Activated naive CD4-positive, alpha-beta T cell treated with anti-CD3 and anti-CD28 coated beads for 36 hours (primary cell): ENCODE measurements around the gene LIMCH1. TPM values are rescaled to one million over a fixed set of nuclear protein-coding genes. Genes with fewer than 3 reads are reported as not detected.
"Not testable (repeated sequence)": the region's sequence is repeated elsewhere in the genome, so short reads cannot be mapped to it uniquely, and the experiment has no call there.

Source experiments
- CTCF ChIA-PET: fragments of 350-600 bp; sonication (Branson Sonifier 250); formaldehyde crosslinking; loops from one replicate; lab custom pipeline; 2021; ENCODE audit warnings: antibody characterized with exemption; lab: Charles Lee
- DNase-seq: peaks from one replicate; pipeline ENCODE4 v3.0.0-alpha.2; 2020
- H3K27ac Mint-ChIP-seq: one replicate; pipeline ENCODE4 v1.8.0; 2021; ENCODE audit warnings: mild to moderate bottlenecking, mixed read lengths
- H3K27me3 Mint-ChIP-seq: one replicate; pipeline ENCODE4 v1.8.0; 2021; ENCODE audit warnings: low read depth, mixed read lengths
- H3K36me3 Mint-ChIP-seq: one replicate; pipeline ENCODE4 v1.8.0; 2021; ENCODE audit warnings: low read depth, mixed read lengths
- H3K4me1 Mint-ChIP-seq: one replicate; pipeline ENCODE4 v1.8.0; 2021; ENCODE audit warnings: low read depth, mixed read lengths
- H3K4me3 Mint-ChIP-seq: one replicate; pipeline ENCODE4 v1.8.0; 2021; ENCODE audit warnings: mild to moderate bottlenecking, moderate library complexity, mixed read lengths
- H3K9me3 Mint-ChIP-seq: one replicate; pipeline ENCODE4 v1.8.0; 2021; ENCODE audit warnings: mixed read lengths
- intact Hi-C: fragments of 100-400 bp; cut with micrococcal nuclease; formaldehyde crosslinking; loops from one replicate; pipeline ENCODE4 v1.15.1; 2023
- total RNA-seq, 2 experiments: library from RNA; stranded (reverse); gene quantifications; one replicate each; pipeline ENCODE4 v1.2.3, GENCODE V29; 2021

LIMCH1 gene
- total RNA-seq, 2 experiments from 2014 or later, result not detected

DNA sequence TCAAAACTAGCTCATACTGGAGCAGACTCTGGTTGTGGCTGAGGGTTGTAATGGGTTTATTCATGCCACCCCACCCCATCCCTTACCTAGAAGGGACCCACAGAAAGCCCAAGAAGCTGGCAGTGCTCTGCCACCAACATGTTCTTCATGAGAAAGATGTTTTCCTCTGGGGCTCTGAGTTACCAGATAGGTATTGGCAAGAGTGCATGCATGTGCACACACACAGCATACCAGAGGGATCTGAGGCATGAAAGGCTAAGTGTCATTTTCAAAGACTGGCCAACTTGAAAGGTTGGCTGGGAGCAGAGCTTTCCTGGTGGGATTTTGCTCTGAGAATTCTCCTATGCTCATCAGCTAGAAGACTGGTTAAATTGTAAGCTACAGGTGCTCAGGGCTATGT lies 145.4 kb downstream of the LIMCH1 start:
- intact Hi-C loops, result no loop called here
- no peaks in the 10 kb centered on the region for H3K36me3 Mint-ChIP-seq
- H3K9me3 Mint-ChIP-seq, result no peaks in the 10 kb centered on the region
- H3K4me3 Mint-ChIP-seq, result no peak overlapping the region
- no peak overlapping the region for H3K27ac Mint-ChIP-seq
- H3K27me3 Mint-ChIP-seq, result peaks cover 4% of the 10 kb centered on the region
- no peaks in the 10 kb centered on the region for H3K4me1 Mint-ChIP-seq
- no peak for DNase-seq
- CTCF ChIA-PET, result interaction anchor here (0.6 to 1.5 kb wide), 6 partner anchors 8 to 205 kb away, joined by 3 to 5 read pairs (median 4); no protein-coding TSS in a partner anchor

DNA sequence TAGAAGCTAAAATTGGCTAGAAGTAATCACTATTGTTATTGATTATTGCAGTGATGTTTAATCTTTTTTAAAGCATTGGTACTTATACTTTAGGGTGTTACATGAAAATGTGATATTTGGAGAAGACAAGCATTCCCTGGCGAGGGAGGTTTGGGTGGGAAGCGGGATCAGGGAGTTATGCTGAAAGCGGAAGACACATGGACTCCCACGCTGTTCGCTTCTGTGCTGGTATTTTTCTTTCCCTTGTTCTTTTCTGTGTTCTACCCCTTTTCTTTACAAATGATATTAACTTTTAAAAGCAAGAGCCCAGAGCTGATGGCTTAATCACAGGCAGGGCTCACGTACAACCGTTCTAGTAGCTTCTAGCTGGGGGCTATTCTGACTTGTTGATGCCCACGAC lies 148.9 kb downstream of the LIMCH1 start:
- Mint-ChIP-seq H3K4me3 (no peak overlapping the region), H3K27ac (no peak overlapping the region), H3K9me3 (no peaks in the 10 kb centered on the region), H3K36me3 (no peaks in the 10 kb centered on the region), H3K27me3 (peaks cover 4% of the 10 kb centered on the region), H3K4me1 (no peaks in the 10 kb centered on the region)
- intact Hi-C loops, result no loop called here
- DNase-seq, result no peak
- CTCF ChIA-PET, result no interaction called here

DNA sequence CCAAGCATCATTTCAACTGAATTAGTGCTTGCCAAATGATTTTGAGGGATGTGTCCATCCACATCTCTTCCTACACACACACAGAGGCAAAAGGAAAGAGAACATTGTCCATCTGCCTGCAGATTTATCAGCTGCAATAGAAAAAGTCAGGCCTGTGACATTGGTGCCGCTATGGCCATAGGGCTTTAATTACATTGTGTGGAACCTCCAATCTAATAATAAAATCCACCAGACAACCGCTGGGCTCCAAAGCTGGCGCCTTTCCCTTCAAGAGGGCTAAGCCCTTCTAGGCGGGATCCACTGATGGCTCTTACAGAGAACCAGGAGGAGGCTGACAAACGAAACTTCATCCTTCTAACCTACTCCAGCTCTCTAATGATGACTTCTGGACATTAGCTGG lies 150.0 kb downstream of the LIMCH1 start:
- CTCF ChIA-PET, result no interaction called here
- H3K9me3 Mint-ChIP-seq, result no peaks in the 10 kb centered on the region
- no peak for DNase-seq
- H3K36me3 Mint-ChIP-seq, result no peaks in the 10 kb centered on the region
- H3K27me3 Mint-ChIP-seq, result peaks cover 7% of the 10 kb centered on the region
- intact Hi-C loops, result no loop called here
- no peak overlapping the region for H3K27ac Mint-ChIP-seq
- H3K4me3 Mint-ChIP-seq, result no peak overlapping the region
- no peaks in the 10 kb centered on the region for H3K4me1 Mint-ChIP-seq

DNA sequence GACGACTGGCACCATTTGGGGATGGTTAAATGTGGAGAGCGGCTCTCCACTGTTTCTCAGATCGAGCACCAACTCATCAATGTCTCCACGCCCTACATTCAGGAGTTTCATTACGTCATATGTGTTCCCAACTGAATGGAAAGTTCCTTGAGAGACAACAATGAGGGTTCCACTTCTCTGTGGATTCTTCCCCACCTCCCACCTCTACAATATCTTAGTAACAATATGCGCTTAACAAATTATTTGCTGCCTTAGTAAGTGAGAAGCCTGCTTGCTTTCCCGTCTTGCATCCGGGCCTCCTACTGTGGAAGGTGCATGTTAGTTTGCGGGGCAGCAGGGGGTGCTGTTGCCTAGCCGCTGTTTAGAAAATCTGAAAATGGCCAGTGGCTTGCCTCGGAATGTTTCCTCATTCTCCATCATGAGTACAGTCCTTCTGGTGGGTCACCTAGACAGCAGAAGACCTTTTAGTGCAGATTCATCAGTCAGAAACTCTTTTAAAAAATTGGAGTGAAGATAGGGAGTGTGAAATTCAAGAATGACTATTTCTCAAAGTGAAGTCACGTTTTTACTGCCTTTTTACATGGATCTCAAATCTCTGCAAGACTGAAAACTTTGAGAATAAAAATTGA lies 154.9 kb downstream of the LIMCH1 start:
- Mint-ChIP-seq H3K9me3 (no peaks in the 10 kb centered on the region), H3K4me1 (no peaks in the 10 kb centered on the region), H3K27ac (no peak overlapping the region), H3K36me3 (no peaks in the 10 kb centered on the region), H3K27me3 (peaks cover 5% of the 10 kb centered on the region), H3K4me3 (no peak overlapping the region)
- CTCF ChIA-PET, result interaction anchor here (0.6 to 3.5 kb wide), 11 partner anchors 9 to 199 kb away, joined by 3 to 22 read pairs (median 3); no protein-coding TSS in a partner anchor
- DNase-seq, result peak; percentile 52
- intact Hi-C loops, result loop anchor here (1.0 to 5.0 kb wide), 5 partner anchors 58 to 704 kb away; partner anchors contain the start of gene SHISA3

DNA sequence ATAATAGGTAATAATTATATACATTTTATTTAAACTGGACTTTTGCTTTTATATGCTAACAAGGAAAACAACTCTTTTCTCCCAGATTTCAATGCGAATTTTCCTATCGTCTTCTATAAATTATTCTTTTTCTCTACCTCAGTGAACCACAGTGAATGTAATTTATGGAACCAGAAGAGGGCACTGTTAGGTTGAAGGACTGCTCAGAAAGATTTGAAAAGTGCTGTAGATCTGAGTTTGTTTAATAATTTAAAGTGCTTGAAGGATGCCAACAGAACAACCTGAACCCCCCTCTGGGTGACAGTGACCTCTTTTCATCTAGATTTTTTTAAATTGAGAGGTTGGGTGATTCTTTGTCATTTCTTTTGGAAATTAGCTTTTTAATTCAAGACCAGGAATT lies 155.7 kb downstream of the LIMCH1 start:
- CTCF ChIA-PET, result interaction anchor here (0.5 to 3.5 kb wide), 12 partner anchors 9 to 283 kb away, joined by 3 to 22 read pairs (median 3); no protein-coding TSS in a partner anchor
- intact Hi-C loops, result loop anchor here (1.0 to 5.0 kb wide), 5 partner anchors 58 to 704 kb away; partner anchors contain the start of gene SHISA3
- Mint-ChIP-seq H3K4me3 (no peak overlapping the region), H3K27me3 (peaks cover 5% of the 10 kb centered on the region), H3K27ac (no peak overlapping the region), H3K36me3 (no peaks in the 10 kb centered on the region), H3K9me3 (no peaks in the 10 kb centered on the region), H3K4me1 (no peaks in the 10 kb centered on the region)
- DNase-seq, result no peak

DNA sequence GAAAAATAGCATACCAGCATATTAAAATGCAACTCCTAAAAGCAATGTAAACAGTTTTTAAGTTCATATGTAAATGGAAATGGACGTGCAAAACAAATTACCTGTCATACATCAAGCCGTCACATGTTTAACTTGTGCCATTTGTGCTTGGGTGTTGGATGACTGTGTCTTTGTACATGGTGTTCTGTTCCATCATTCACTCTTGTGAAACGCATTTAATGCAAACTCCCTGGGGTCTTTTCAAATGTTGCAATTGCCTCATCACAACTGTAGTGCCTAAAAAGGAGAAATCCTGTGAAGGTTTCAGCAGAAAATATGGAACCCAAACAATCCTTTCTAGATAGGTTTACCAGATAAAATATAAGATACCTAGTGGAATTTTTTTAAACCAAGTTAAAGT lies 158.2 kb downstream of the LIMCH1 start:
- H3K4me3 Mint-ChIP-seq, result no peak overlapping the region
- no peak for DNase-seq
- intact Hi-C loops, result no loop called here
- no peaks in the 10 kb centered on the region for H3K36me3 Mint-ChIP-seq
- no peaks in the 10 kb centered on the region for H3K4me1 Mint-ChIP-seq
- CTCF ChIA-PET, result no interaction called here
- H3K9me3 Mint-ChIP-seq, result no peaks in the 10 kb centered on the region
- H3K27ac Mint-ChIP-seq, result no peak overlapping the region
- H3K27me3 Mint-ChIP-seq, result peaks cover 5% of the 10 kb centered on the region

DNA sequence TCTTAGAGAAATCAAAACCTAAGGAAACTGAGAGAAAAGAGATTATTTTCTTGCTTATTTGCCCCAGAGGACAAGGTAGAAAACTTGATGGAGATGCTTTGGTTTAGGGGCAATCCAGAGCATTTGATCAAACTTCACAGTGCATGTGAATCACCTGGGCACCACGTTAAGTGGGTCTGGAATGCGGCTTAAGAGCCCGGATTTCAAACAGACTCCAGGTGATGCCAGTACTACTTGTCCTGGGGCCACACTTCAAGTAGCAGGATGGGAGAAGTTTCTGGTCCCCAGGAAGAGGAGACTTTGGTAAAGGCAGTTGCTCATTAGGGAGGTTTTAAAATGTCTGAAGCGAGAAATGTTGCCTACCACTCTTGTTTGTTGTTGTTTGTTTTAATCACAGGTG lies 158.8 kb downstream of the LIMCH1 start:
- Mint-ChIP-seq H3K4me1 (no peaks in the 10 kb centered on the region), H3K4me3 (no peak overlapping the region), H3K27me3 (peaks cover 5% of the 10 kb centered on the region), H3K9me3 (no peaks in the 10 kb centered on the region), H3K27ac (no peak overlapping the region), H3K36me3 (no peaks in the 10 kb centered on the region)
- intact Hi-C loops, result no loop called here
- CTCF ChIA-PET, result no interaction called here
- DNase-seq, result no peak

DNA sequence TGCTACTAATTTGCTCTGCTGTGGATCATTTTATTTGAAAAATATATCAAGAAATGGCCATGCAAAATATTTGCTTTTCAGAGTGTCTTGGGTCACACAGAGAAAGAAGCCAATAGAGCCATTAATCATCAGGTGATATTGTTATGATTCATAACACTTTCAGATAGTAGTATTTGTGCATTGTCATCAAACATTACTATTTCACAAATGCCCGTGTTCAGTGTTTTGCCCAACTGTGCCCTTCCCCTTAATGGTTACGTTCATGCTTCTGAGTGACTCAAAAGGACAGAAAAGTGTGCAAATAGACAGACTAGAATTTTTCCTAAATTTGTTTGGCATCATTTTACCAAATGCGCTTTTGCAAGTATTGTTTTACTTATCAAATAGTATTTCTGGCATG lies 164.0 kb downstream of the LIMCH1 start:
- peaks cover 5% of the 10 kb centered on the region for H3K27me3 Mint-ChIP-seq
- no peak overlapping the region for H3K27ac Mint-ChIP-seq
- no peaks in the 10 kb centered on the region for H3K36me3 Mint-ChIP-seq
- H3K9me3 Mint-ChIP-seq, result no peaks in the 10 kb centered on the region
- no peak for DNase-seq
- H3K4me1 Mint-ChIP-seq, result no peaks in the 10 kb centered on the region
- CTCF ChIA-PET, result no interaction called here
- no peak overlapping the region for H3K4me3 Mint-ChIP-seq
- intact Hi-C loops, result no loop called here

DNA sequence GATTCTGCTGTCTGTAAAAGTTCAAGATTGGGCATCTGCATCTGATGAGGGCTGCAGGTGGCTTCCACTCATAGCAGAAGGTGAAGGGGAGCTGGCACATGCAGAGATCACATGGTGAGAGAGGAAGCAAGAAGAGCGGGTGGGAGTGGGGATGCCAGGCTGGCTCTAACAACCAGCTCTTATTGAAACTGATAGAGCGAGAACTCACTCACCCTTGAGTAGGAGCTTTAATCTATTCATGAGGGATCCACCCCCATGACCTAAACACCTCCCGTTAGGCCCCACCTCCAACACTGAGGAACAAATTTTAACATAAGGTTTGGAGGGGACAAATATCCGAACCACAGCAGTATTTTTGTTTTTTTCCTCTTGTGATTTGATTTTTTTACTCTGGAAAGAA lies 164.8 kb downstream of the LIMCH1 start:
- DNase-seq, result no peak
- H3K9me3 Mint-ChIP-seq, result no peaks in the 10 kb centered on the region
- no peaks in the 10 kb centered on the region for H3K4me1 Mint-ChIP-seq
- H3K27ac Mint-ChIP-seq, result no peak overlapping the region
- peaks cover 5% of the 10 kb centered on the region for H3K27me3 Mint-ChIP-seq
- intact Hi-C loops, result no loop called here
- CTCF ChIA-PET, result no interaction called here
- H3K4me3 Mint-ChIP-seq, result no peak overlapping the region
- H3K36me3 Mint-ChIP-seq, result no peaks in the 10 kb centered on the region

DNA sequence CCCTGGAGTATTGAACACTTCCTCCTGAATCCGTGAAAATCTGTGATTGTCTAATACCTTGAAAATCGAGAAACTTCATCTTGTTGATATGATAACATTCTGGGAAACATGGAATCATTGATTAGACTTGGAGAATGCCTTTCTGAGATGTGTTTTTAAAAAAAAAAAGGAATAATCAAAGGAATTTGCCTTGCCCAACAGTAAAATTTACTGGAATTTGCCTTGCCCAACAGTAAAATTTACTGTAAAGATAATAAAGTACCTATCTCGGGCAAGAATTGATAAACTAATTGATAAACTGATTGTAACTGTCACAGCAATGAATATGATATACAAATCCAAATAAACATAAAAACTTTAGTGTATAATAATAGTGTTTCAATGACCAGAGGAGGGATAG lies 165.8 kb downstream of the LIMCH1 start:
- Mint-ChIP-seq H3K4me3 (no peak overlapping the region), H3K4me1 (no peaks in the 10 kb centered on the region), H3K9me3 (no peaks in the 10 kb centered on the region), H3K27ac (no peak overlapping the region), H3K36me3 (no peaks in the 10 kb centered on the region), H3K27me3 (peaks cover 5% of the 10 kb centered on the region)
- DNase-seq, result no peak
- intact Hi-C loops, result no loop called here
- CTCF ChIA-PET, result no interaction called here

DNA sequence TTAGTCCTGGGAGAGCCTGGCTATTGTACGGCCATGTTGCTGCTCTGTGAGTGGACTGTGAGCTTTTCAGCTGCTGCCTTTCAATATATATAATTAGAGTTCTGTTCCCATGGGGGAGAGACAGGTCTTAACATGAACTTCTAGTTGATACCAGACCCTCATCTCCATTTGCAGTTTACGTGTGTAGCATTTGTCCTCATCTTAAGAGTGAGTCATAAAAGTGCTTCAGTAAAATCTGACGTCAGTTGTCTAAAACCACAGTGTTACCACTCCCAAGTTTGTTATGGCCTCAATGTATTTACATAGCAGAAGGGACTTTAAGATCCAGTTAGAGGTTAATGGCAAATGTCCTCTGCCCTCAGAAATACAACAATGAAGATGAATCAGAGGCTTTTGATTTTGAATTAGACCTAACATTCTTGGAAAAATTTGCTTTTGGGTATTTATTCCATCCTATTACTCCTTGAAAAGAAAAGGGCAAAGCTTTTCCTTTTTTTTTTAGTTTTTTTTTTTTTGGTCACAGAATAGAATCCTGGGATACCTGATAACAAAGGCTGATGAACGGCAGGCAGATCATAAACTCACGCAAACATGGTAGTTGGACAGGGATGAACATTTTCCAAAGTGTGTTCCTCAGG lies 172.0 kb downstream of the LIMCH1 start:
- peaks cover 3% of the 10 kb centered on the region for H3K9me3 Mint-ChIP-seq
- H3K36me3 Mint-ChIP-seq, result no peaks in the 10 kb centered on the region
- H3K27me3 Mint-ChIP-seq, result peaks cover 5% of the 10 kb centered on the region
- H3K4me1 Mint-ChIP-seq, result no peaks in the 10 kb centered on the region
- intact Hi-C loops, result no loop called here
- CTCF ChIA-PET, result no interaction called here
- no peak overlapping the region for H3K27ac Mint-ChIP-seq
- no peak overlapping the region for H3K4me3 Mint-ChIP-seq
- no peak for DNase-seq

DNA sequence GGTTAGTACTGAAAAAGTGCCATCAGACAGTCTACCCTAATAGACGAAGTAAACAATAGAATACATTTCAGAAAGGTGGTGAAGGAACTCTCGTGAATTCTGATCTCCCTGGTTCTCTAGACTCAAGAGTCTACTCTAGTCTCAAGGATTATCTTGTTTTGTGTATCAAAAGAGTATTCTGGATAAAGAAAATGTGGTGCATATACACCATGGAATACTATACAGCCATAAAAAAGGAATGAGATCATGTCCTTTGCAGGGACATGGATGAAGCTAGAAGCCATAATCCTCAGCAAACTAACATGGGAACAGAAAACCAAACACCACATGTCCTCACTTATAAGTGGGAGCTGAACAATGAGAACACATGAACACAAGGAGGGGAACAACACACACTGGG lies 173.7 kb downstream of the LIMCH1 start:
- DNase-seq, H3K4me3 Mint-ChIP-seq, H3K4me1 Mint-ChIP-seq, H3K27ac Mint-ChIP-seq, intact Hi-C loops, H3K9me3 Mint-ChIP-seq, H3K36me3 Mint-ChIP-seq, H3K27me3 Mint-ChIP-seq: not testable (repeated sequence)
- CTCF ChIA-PET, result interaction anchor here (0.6 kb wide), 1 partner anchor 149 kb away, joined by 3 read pairs; no protein-coding TSS in a partner anchor

DNA sequence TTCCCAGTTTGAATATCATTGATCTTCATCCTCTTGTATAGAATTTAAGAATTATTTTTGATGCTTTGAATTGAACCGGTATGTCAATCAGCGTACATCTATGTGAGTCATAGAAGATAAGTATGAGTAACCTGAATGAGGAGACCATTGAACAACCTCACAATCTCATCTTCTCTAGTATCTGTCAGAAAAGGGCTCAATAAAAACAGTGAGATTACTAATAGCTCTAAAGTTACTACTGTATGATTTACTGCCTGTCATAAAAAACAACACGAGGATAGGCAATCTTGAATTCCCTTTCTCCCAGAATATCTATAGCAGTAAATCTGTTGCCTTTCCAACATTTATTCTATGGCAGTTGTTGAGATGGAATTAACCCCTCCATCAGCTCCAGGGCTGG lies 174.5 kb downstream of the LIMCH1 start:
- Mint-ChIP-seq H3K4me3 (no peak overlapping the region), H3K9me3 (peaks cover 3% of the 10 kb centered on the region), H3K4me1 (no peaks in the 10 kb centered on the region), H3K27me3 (peaks cover 7% of the 10 kb centered on the region), H3K36me3 (no peaks in the 10 kb centered on the region), H3K27ac (no peak overlapping the region)
- intact Hi-C loops, result no loop called here
- CTCF ChIA-PET, result interaction anchor here (0.6 kb wide), 2 partner anchors 148 to 241 kb away, joined by 3 to 5 read pairs; no protein-coding TSS in a partner anchor
- DNase-seq, result no peak
